Panc1 (cell line): ENCODE results near the gene BBC3. TPM values are rescaled to one million over a fixed set of nuclear protein-coding genes. Genes with fewer than 3 reads are reported as not detected.

ENCODE experiments used
- ATAC-seq: fragments of 200-7000 bp; cut with Tn5 transposase; 2 replicates; pipeline ENCODE4 v1.9.1; 2020; ENCODE audit warnings: mild to moderate bottlenecking, moderate library complexity
- BruUV-seq: library from RNA; stranded (reverse); fragments of 400-500 nt; replicated peaks from 2 replicates; lab custom pipeline; 2021; lab: Mats Ljungman, UMichigan
- CTCF ChIA-PET: fragments of 300-600 bp; sonication (Branson Sonifier 250); formaldehyde crosslinking; loops from one replicate; lab custom pipeline; 2022; ENCODE audit warnings: antibody characterized with exemption; lab: Charles Lee
- POLR2A ChIA-PET: fragments of 300-600 bp; sonication (Branson Sonifier 250); formaldehyde crosslinking; loops from one replicate; lab custom pipeline; 2022; ENCODE audit warnings: antibody characterized with exemption; lab: Charles Lee
- DNase-seq: peaks from one replicate; pipeline ENCODE4 v3.0.0-alpha.2; 2010; ENCODE audit warnings: low read depth, low spot score
- H3K27ac ChIP-seq: 2 replicates; pipeline ENCODE4 v1.5.1; 2011; ENCODE audit warnings: mild to moderate bottlenecking, low read length, inconsistent platforms
- H3K27me3 ChIP-seq: fragments of 200-500 bp; sonication (Bioruptor generic); 2 replicates; pipeline ENCODE4 v1.6.0; 2014; ENCODE audit warnings: low read length, inconsistent platforms; ENCODE audit not compliant: control insufficient read depth, insufficient read depth
- H3K36me3 ChIP-seq: fragments of 200-500 bp; sonication (Bioruptor generic); 2 replicates; pipeline ENCODE4 v1.5.1; 2014; ENCODE audit warnings: inconsistent platforms, mild to moderate bottlenecking, low read length, moderate library complexity; ENCODE audit not compliant: control insufficient read depth, insufficient read depth
- H3K4me1 ChIP-seq: 2 replicates; pipeline ENCODE4 v1.5.1; 2011; ENCODE audit warnings: inconsistent platforms, mild to moderate bottlenecking, low read length, moderate library complexity; ENCODE audit not compliant: control insufficient read depth, insufficient read depth
- H3K4me3 ChIP-seq, 2 experiments: 2 replicates each; pipeline ENCODE4 v1.5.1; 2011 to 2012; ENCODE audit warnings: low read depth in 2 of 2, low read length in 2 of 2, mild to moderate bottlenecking in 2 of 2, inconsistent platforms in 1 of 2, moderate library complexity in 1 of 2
- H3K9me3 ChIP-seq: fragments of 200-500 bp; sonication (Bioruptor generic); 2 replicates; pipeline ENCODE4 v1.5.1; 2014; ENCODE audit warnings: low read depth, mild to moderate bottlenecking, inconsistent platforms, low read length, moderate library complexity; ENCODE audit not compliant: control insufficient read depth, insufficient read depth
- CTCF ChIP-seq: fragments of 450-650 bp; IDR thresholded peaks from 2 replicates; pipeline ENCODE4 v1.5.1; 2017; ENCODE audit warnings: mild to moderate bottlenecking
- POLR2AphosphoS5 ChIP-seq: IDR thresholded peaks from 2 replicates; pipeline ENCODE4 v1.6.1; 2012; ENCODE audit warnings: mild to moderate bottlenecking, low read depth, low read length, moderate library complexity
- REST ChIP-seq, 2 experiments: IDR thresholded peaks; 2 replicates each; pipeline ENCODE4 v1.6.1; 2011 to 2012; ENCODE audit warnings: low read depth in 2 of 2, control low read depth in 1 of 2, low read length in 1 of 2, mild to moderate bottlenecking in 1 of 2, moderate library complexity in 1 of 2; ENCODE audit not compliant: insufficient read depth in 1 of 2
- SIN3A ChIP-seq: IDR thresholded peaks from 2 replicates; pipeline ENCODE4 v1.6.1; 2012; ENCODE audit warnings: low read depth, mild to moderate bottlenecking, low read length, moderate library complexity, borderline replicate concordance; ENCODE audit not compliant: insufficient read depth
- TCF7L2 ChIP-seq: IDR thresholded peaks from 2 replicates; pipeline ENCODE4 v1.6.1; 2011; ENCODE audit warnings: mild to moderate bottlenecking, low read depth, low read length, inconsistent platforms
- in situ Hi-C: cut with HindIII; loops from 2 replicates; pipeline ENCODE4 v1.10.0; 2016; ENCODE audit warnings: low sequenced_read_pairs, low pct_unique_long_range_greater_than_20kb
- intact Hi-C: fragments of 100-400 bp; cut with micrococcal nuclease; formaldehyde crosslinking; loops from one replicate; pipeline ENCODE4 v1.10.0; 2022; ENCODE audit not compliant: unreplicated experiment
- total RNA-seq: library from RNA; stranded (reverse); gene quantifications from one replicate; pipeline ENCODE4 v1.2.1, GENCODE V29; 2021; ENCODE audit not compliant: unreplicated experiment

BBC3 gene
- total RNA-seq, 1 experiment from 2014 or later, result 7.6 TPM

GRCh38 chr19:47203254-47203653 is 27.7 kb downstream of the BBC3 start:
- CTCF ChIA-PET, result no interaction called here
- H3K9me3 ChIP-seq, result no peaks in the 10 kb centered on the region
- TF ChIP-seq POLR2AphosphoS5, result no peak
- no peak for TF ChIP-seq SIN3A
- no peak for TF ChIP-seq TCF7L2
- no peak for TF ChIP-seq CTCF
- TF ChIP-seq REST (IDR thresholded peaks at IDR 0.05; ENCODE audit: insufficient read depth in 1 of 2, low read depth in 2 of 2, low read length in 1 of 2), result no peak
- no peaks in the 10 kb centered on the region for H3K27me3 ChIP-seq
- no peak overlapping the region for H3K27ac ChIP-seq
- no peak overlapping the region for H3K4me3 ChIP-seq
- H3K36me3 ChIP-seq, result no peaks in the 10 kb centered on the region; the same call in 1 of the 2 replicates
- BruUV-seq, result no TSS peak
- H3K4me1 ChIP-seq, result no peaks in the 10 kb centered on the region
- no peak for ATAC-seq
- POLR2A ChIA-PET, result no interaction called here
- no peak for DNase-seq
- in situ Hi-C loops (no loop called here), intact Hi-C loops (no loop called here)

GRCh38 chr19:47200530-47200929 is 30.5 kb downstream of the BBC3 start:
- no TSS peak for BruUV-seq
- CTCF ChIA-PET, result interaction anchor here (0.5 to 0.7 kb wide), 3 partner anchors 8 to 236 kb away, joined by 3 to 14 read pairs (median 3); no protein-coding TSS in a partner anchor

More at GRCh38 chr19:47200530-47200929, 30.5 kb downstream of the BBC3 start:
- DNase-seq (no peak), ATAC-seq (no peak)
- peaks cover 2% of the 10 kb centered on the region; the same call in 1 of the 2 replicates for H3K36me3 ChIP-seq
- TF ChIP-seq POLR2AphosphoS5 (no peak), TCF7L2 (no peak), SIN3A (no peak), REST (IDR thresholded peaks at IDR 0.05; ENCODE audit: insufficient read depth in 1 of 2, low read depth in 2 of 2, low read length in 1 of 2) (no peak), CTCF (no peak)
- POLR2A ChIA-PET, result no interaction called here
- no peaks in the 10 kb centered on the region for H3K4me1 ChIP-seq
- H3K4me3 ChIP-seq, result no peak overlapping the region
- no peaks in the 10 kb centered on the region for H3K27me3 ChIP-seq
- H3K9me3 ChIP-seq, result no peaks in the 10 kb centered on the region
- H3K27ac ChIP-seq, result no peak overlapping the region
- in situ Hi-C loops, result no loop called here
- intact Hi-C loops, result no loop called here
